HCT116 (cell line): Measurements from ENCODE around the gene ARMS2. TPM values are rescaled to one million over a fixed set of nuclear protein-coding genes. Genes with fewer than 3 reads are reported as not detected.

Experiments
- ATAC-seq: fragments of 200-7000 bp; cut with Tn5 transposase; 2 replicates; pipeline ENCODE4 v1.9.1; 2020; ENCODE audit warnings: mild to moderate bottlenecking, moderate library complexity
- BruUV-seq: library from RNA; stranded (reverse); fragments of 400-500 nt; replicated peaks from 2 replicates; lab custom pipeline; 2021; lab: Mats Ljungman, UMichigan
- CTCF ChIA-PET: fragments of 300-600 bp; sonication (Branson Sonifier 250); formaldehyde crosslinking; loops from one replicate; lab custom pipeline; 2021; ENCODE audit warnings: antibody characterized with exemption; lab: Charles Lee
- POLR2A ChIA-PET: fragments of 300-600, 350-600 bp; sonication (Branson Sonifier 250); formaldehyde crosslinking; loops from one replicate; lab custom pipeline; 2021; ENCODE audit warnings: antibody characterized with exemption; lab: Charles Lee
- RAD21 ChIA-PET, 2 experiments: fragments of 300-600 bp; sonication (Branson Sonifier 250); formaldehyde crosslinking; loops; one replicate each; lab custom pipeline; 2023; ENCODE audit warnings: low total read pairs in 2 of 2; ENCODE audit not compliant: uncharacterized antibody in 2 of 2, unreplicated experiment in 2 of 2, low non-redundant PET in 1 of 2; lab: Charles Lee
- DNase-seq: peaks from one replicate; pipeline ENCODE4 v3.0.0-alpha.2; 2010; ENCODE audit warnings: low read depth, low spot score
- H2AFZ ChIP-seq: fragments of 200-600 bp; shearing (Covaris generic), sonication (generic); 2 replicates; pipeline ENCODE4 v1.6.1; 2017; ENCODE audit warnings: low read depth, mixed run types, mixed read lengths, antibody characterized with exemption, low read length; ENCODE audit not compliant: poor library complexity, severe bottlenecking
- H3K27ac ChIP-seq: 2 replicates; pipeline ENCODE4 v1.5.1; 2012; ENCODE audit warnings: low read depth, low read length
- H3K27me3 ChIP-seq: fragments of 200-600 bp; sonication (generic); 2 replicates; pipeline ENCODE4 v1.6.1; 2016; ENCODE audit warnings: mixed run types, low read length, mixed read lengths; ENCODE audit not compliant: insufficient read depth
- H3K36me3 ChIP-seq, 2 experiments: fragments of 200-500 bp in 1 of 2; fragments of 200-600 bp in 1 of 2; sonication (Bioruptor generic) in 1 of 2; sonication (generic) in 1 of 2; 2 replicates each; pipeline versions ENCODE4 v1.5.1 to v1.6.1; 2014 to 2016; ENCODE audit warnings: low read length in 2 of 2, inconsistent platforms in 1 of 2, mixed read lengths in 1 of 2, mixed run types in 1 of 2; ENCODE audit not compliant: insufficient read depth in 2 of 2, control insufficient read depth in 1 of 2
- H3K4me1 ChIP-seq, 2 experiments: fragments of 200-600 bp in 1 of 2; sonication (generic) in 1 of 2; 2 replicates each; pipeline versions ENCODE4 v1.5.1 to v1.6.1; 2012 to 2017; ENCODE audit warnings: low read length in 2 of 2, inconsistent platforms in 1 of 2, mild to moderate bottlenecking in 1 of 2, mixed read lengths in 1 of 2, mixed run types in 1 of 2, moderate library complexity in 1 of 2; ENCODE audit not compliant: insufficient read depth in 2 of 2, control insufficient read depth in 1 of 2
- H3K4me2 ChIP-seq: fragments of 200-600 bp; sonication (generic); 2 replicates; pipeline ENCODE4 v1.6.1; 2017; ENCODE audit warnings: mixed run types, low read length, mixed read lengths
- H3K4me3 ChIP-seq, 2 experiments: fragments of 200-600 bp in 1 of 2; sonication (generic) in 1 of 2; replicated peaks in 1 of 2; 2 replicates each; pipeline ENCODE4 v1.5.1; 2011 to 2016; ENCODE audit warnings: low read length in 2 of 2, control low read depth in 1 of 2, low read depth in 1 of 2, mild to moderate bottlenecking in 1 of 2, mixed read lengths in 1 of 2, mixed run types in 1 of 2
- H3K79me2 ChIP-seq: fragments of 200-600 bp; sonication (generic); 2 replicates; pipeline ENCODE4 v1.6.1; 2017; ENCODE audit warnings: mild to moderate bottlenecking, mixed run types, low read length, moderate library complexity, mixed read lengths; ENCODE audit not compliant: insufficient read depth
- H3K9ac ChIP-seq: fragments of 200-600 bp; sonication (generic); 2 replicates; pipeline ENCODE4 v1.6.1; 2016; ENCODE audit warnings: low read length, mixed read lengths
- H3K9me2 ChIP-seq: fragments of 200-600 bp; sonication (generic), shearing (Covaris generic); 2 replicates; pipeline ENCODE4 v1.6.1; 2017; ENCODE audit warnings: mixed run types, mild to moderate bottlenecking, moderate library complexity; ENCODE audit not compliant: insufficient read depth
- H3K9me3 ChIP-seq, 2 experiments: fragments of 200-500 bp in 1 of 2; fragments of 200-600 bp in 1 of 2; sonication (Bioruptor generic) in 1 of 2; sonication (generic) in 1 of 2; 2 replicates each; pipeline ENCODE4 v1.6.1; 2014 to 2017; ENCODE audit warnings: low read length in 2 of 2, mixed read lengths in 2 of 2, inconsistent platforms in 1 of 2, low read depth in 1 of 2, mild to moderate bottlenecking in 1 of 2, mixed run types in 1 of 2, moderate library complexity in 1 of 2; ENCODE audit not compliant: control insufficient read depth in 1 of 2, insufficient read depth in 1 of 2
- H4K20me1 ChIP-seq: fragments of 200-600 bp; sonication (generic), shearing (Covaris generic); 2 replicates; pipeline ENCODE4 v1.6.1; 2017; ENCODE audit warnings: mixed run types, mild to moderate bottlenecking, moderate library complexity; ENCODE audit not compliant: insufficient read depth
- CBX3 ChIP-seq: IDR thresholded peaks from 2 replicates; pipeline ENCODE4 v1.6.1; 2012; ENCODE audit warnings: low read depth
- CEBPB ChIP-seq: IDR thresholded peaks from 2 replicates; pipeline ENCODE4 v1.6.1; 2012; ENCODE audit warnings: low read depth
- FOSL1 ChIP-seq: IDR thresholded peaks from 2 replicates; pipeline ENCODE4 v1.6.1; 2012; ENCODE audit warnings: low read depth
- JUND ChIP-seq: IDR thresholded peaks from 2 replicates; pipeline ENCODE4 v1.6.1; 2012
- POLR2A ChIP-seq: IDR thresholded peaks from 2 replicates; pipeline ENCODE4 v1.7.0; 2011; ENCODE audit warnings: borderline replicate concordance; ENCODE audit not compliant: insufficient read depth, insufficient read length; ENCODE audit errors: extremely low read depth
- RAD21 ChIP-seq: IDR thresholded peaks from 2 replicates; pipeline ENCODE4 v1.6.1; 2012; ENCODE audit warnings: low read depth, mild to moderate bottlenecking
- SIN3A ChIP-seq: IDR thresholded peaks from 2 replicates; pipeline ENCODE4 v1.6.1; 2012; ENCODE audit warnings: low read depth
- SP1 ChIP-seq: IDR thresholded peaks from 2 replicates; pipeline ENCODE4 v1.6.1; 2012; ENCODE audit warnings: low read depth
- TCF7L2 ChIP-seq: IDR thresholded peaks from 2 replicates; pipeline ENCODE4 v1.7.0; 2011; ENCODE audit warnings: borderline replicate concordance, inconsistent platforms; ENCODE audit not compliant: insufficient read depth, insufficient read length; ENCODE audit errors: extremely low read depth
- ZNF274 ChIP-seq: fragments of 200-500 bp; sonication (Bioruptor generic); IDR thresholded peaks from 2 replicates; pipeline ENCODE4 v1.6.1; 2014; ENCODE audit warnings: mild to moderate bottlenecking, low read depth, low read length, inconsistent platforms
- intact Hi-C: fragments of 100-400 bp; cut with micrococcal nuclease; formaldehyde crosslinking; loops from 2 replicates; pipeline ENCODE4 v1.10.0; 2022
- total RNA-seq: library from RNA; stranded (reverse); gene quantifications from one replicate; pipeline ENCODE4 v1.2.1, GENCODE V29; 2021; ENCODE audit not compliant: unreplicated experiment

Gene ARMS2
- total RNA-seq, 1 experiment from 2014 or later = not detected

GRCh38 chr10:122468926-122469781 lies 14.7 kb downstream of the ARMS2 start:
- TF ChIP-seq SP1 (peak; percentile 42), ZNF274 (no peak), CBX3 (peak; percentile 80), FOSL1 (peak; percentile 93), POLR2A (no peak), TCF7L2 (no peak), RAD21 (peak; percentile 72), JUND (peak; percentile 87), CEBPB (peak; percentile 95), SIN3A (peak; percentile 27; the same call in 1 of the 2 replicates)
- Histone ChIP-seq H3K4me2 (peak overlapping the region; percentile 44), H4K20me1 (no peaks in the 10 kb centered on the region), H3K27me3 (peaks cover 20% of the 10 kb centered on the region; the same call in 1 of the 2 replicates), H2AFZ (peak overlapping the region; percentile 25), H3K4me3 (no peak overlapping the region), H3K36me3 (no peaks in the 10 kb centered on the region), H3K9me2 (no peaks in the 10 kb centered on the region), H3K9ac (no peak overlapping the region), H3K79me2 (no peaks in the 10 kb centered on the region), H3K9me3 (no peaks in the 10 kb centered on the region), H3K27ac (no peak overlapping the region), H3K4me1 (peaks cover 7 to 13% of the 10 kb centered on the region in 2 experiments; a peak in 3 of 4 replicates)
- BruUV-seq = no TSS peak
- ATAC-seq (peak; percentile 80), DNase-seq (peak; percentile 41)
- intact Hi-C loops = no loop called here
- ChIA-PET POLR2A (interaction anchor here (0.8 kb wide), 1 partner anchor 14 kb away, joined by 3 read pairs; no protein-coding TSS in a partner anchor), CTCF (interaction anchor here (1.1 to 2.9 kb wide), 4 partner anchors 26 to 170 kb away, joined by 3 to 7 read pairs (median 5); no protein-coding TSS in a partner anchor), RAD21 (interaction anchor here in 1 of 2 experiments (1.1 kb wide), 1 partner anchor 96 kb away, joined by 3 read pairs; no protein-coding TSS in a partner anchor)
